Fibroblast of skin of right quadriceps (primary cell): ENCODE measurements around the gene LRBA.
A peak's percentile ranks its signal among the peaks of the same experiment; 100 is the strongest.
"Not testable (repeated sequence)": the region's sequence is repeated elsewhere in the genome, so short reads cannot be mapped to it uniquely, and the experiment has no call there.

Experiments used
- DNase-seq: peaks from one replicate; pipeline ENCODE4 v3.0.0-alpha.2; 2013

Gene LRBA

GRCh38 chr4:150581641-150582051, 433.4 kb downstream of the LRBA start:
- DNase-seq: peak; percentile 72

GRCh38 chr4:150581056-150581605, 434.0 kb downstream of the LRBA start:
- no peak for DNase-seq

- DNase-seq: no peak
Measured at GRCh38 chr4:150580306-150580705, 434.8 kb downstream of the LRBA start.

GRCh38 chr4:150579551-150580234, 435.4 kb downstream of the LRBA start:
- peak; percentile 26 for DNase-seq

GRCh38 chr4:150578745-150579501, 436.2 kb downstream of the LRBA start:
- DNase-seq: peak; percentile 45

- no peak for DNase-seq
Measured at GRCh38 chr4:150577796-150578195, 437.3 kb downstream of the LRBA start.

GRCh38 chr4:150574678-150575077, 440.4 kb downstream of the LRBA start:
- no peak for DNase-seq

GRCh38 chr4:150573534-150573933, 441.6 kb downstream of the LRBA start:
- DNase-seq: peak; percentile 55

GRCh38 chr4:150572704-150573504, 442.2 kb downstream of the LRBA start:
- no peak for DNase-seq

- no peak for DNase-seq
Measured at GRCh38 chr4:150570862-150571261, 444.2 kb downstream of the LRBA start.

- DNase-seq: no peak
Measured at GRCh38 chr4:150569998-150570535, 445.0 kb downstream of the LRBA start.

GRCh38 chr4:150569384-150569987, 445.6 kb downstream of the LRBA start:
- DNase-seq: peak; percentile 41

- no peak for DNase-seq
Measured at GRCh38 chr4:150567070-150567469, 448.0 kb downstream of the LRBA start.

GRCh38 chr4:150564967-150565366, 450.1 kb downstream of the LRBA start:
- not testable (repeated sequence) for DNase-seq

- no peak for DNase-seq
Measured at GRCh38 chr4:150562751-150563150, 452.3 kb downstream of the LRBA start.

GRCh38 chr4:150562250-150562649, 452.8 kb downstream of the LRBA start:
- no peak for DNase-seq

GRCh38 chr4:150561143-150561737, 453.8 kb downstream of the LRBA start:
- DNase-seq: no peak

GRCh38 chr4:150557811-150558210, 457.3 kb downstream of the LRBA start:
- not testable (repeated sequence) for DNase-seq

- DNase-seq: no peak
Measured at GRCh38 chr4:150547154-150547838, 467.8 kb downstream of the LRBA start.

- DNase-seq: no peak
Measured at GRCh38 chr4:150546286-150546685, 468.8 kb downstream of the LRBA start.

GRCh38 chr4:150543042-150543441, 472.0 kb downstream of the LRBA start:
- no peak for DNase-seq
